ENCODE measurements around the gene KCNJ5. TPM values are rescaled to one million over a fixed set of nuclear protein-coding genes. Genes with fewer than 3 reads are reported as not detected.

Gene KCNJ5
- total RNA-seq, 1 donor from 2014 or later: not detected

DNA sequence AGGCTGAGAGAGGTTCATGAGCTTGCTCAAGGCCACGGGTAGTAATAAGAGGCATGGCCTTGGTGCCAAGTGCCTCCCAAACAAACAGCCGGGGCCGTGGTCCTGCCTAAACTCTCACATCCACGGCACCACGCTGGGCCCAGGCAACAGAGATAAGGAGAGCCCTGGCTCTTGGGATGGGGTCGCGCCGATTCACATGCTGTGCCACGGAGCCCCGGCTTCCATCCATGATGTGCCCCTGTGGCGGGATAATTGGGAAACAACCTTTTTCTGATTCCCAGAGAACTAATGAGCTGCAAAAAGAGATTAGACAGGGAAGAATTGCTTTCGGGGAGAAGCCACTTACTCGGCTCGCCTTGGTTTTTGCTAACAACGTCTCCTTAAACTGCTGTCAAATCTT is 29.5 kb downstream of the KCNJ5 start:
- H3K27me3 Mint-ChIP-seq (ENCODE audit: insufficient read depth, low read depth): peaks cover 39% of the 10 kb centered on the region
- H3K79me2 ChIP-seq (ENCODE audit: low read depth): no peaks in the 10 kb centered on the region
- H2AFZ ChIP-seq (replicated peaks): no peak overlapping the region
- H3K4me3 ChIP-seq: no peak overlapping the region
- H3F3A ChIP-seq (ENCODE audit: low read depth): no peaks in the 10 kb centered on the region
- H4K20me1 ChIP-seq (ENCODE audit: low read depth): no peaks in the 10 kb centered on the region
- TF ChIP-seq CTCF (IDR thresholded peaks at IDR 0.05): no peak
- TF ChIP-seq EZH2 (IDR thresholded peaks at IDR 0.05): no peak
- no peak for TF ChIP-seq EZH2phosphoT487 (IDR thresholded peaks at IDR 0.05)
- peaks cover 7% of the 10 kb centered on the region for H3K9me3 Mint-ChIP-seq
- peaks cover 4% of the 10 kb centered on the region for H3K4me1 ChIP-seq
- peaks cover 10% of the 10 kb centered on the region for H3K27me3 ChIP-seq
- H3K9me3 ChIP-seq (ENCODE audit: low read depth): no peaks in the 10 kb centered on the region
- H3K27ac ChIP-seq: no peak overlapping the region
- H3K4me3 Mint-ChIP-seq: no peak overlapping the region
- peaks cover 38% of the 10 kb centered on the region for H3K4me1 Mint-ChIP-seq
- H3K9ac ChIP-seq: no peak overlapping the region
- no peak overlapping the region for H3K4me2 ChIP-seq
- no peaks in the 10 kb centered on the region for H3K36me3 ChIP-seq
- no peaks in the 10 kb centered on the region for H3K36me3 Mint-ChIP-seq
- H3K27ac Mint-ChIP-seq: no peak overlapping the region
- no peak for DNase-seq (ENCODE audit: low spot score)

DNA sequence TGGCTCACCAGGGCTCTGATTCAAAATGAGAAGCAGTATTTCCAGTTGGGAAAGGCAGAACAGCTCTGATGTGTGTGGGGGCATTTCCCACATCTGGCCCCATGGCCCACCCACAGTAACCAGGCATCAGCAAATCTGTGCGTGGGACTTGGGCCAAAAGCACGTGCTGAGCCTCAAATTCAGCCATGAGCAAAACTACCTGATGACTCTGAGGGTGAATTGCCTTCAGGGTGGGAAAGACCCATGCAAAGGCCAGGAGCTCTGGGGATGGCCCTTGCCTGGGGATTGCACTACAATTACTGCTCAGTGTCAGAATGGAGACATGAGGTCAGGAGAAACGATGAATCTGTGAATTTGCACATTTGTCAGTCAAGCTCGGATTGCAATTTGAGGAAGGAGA is 30.6 kb downstream of the KCNJ5 start:
- no peak overlapping the region for H3K27ac Mint-ChIP-seq
- Histone ChIP-seq H3K4me2 (no peak overlapping the region), H3K27me3 (peaks cover 21% of the 10 kb centered on the region), H3K4me1 (peaks cover 15% of the 10 kb centered on the region), H3K4me3 (no peak overlapping the region), H3K27ac (no peak overlapping the region), H3K9me3 (ENCODE audit: low read depth) (no peaks in the 10 kb centered on the region), H3K36me3 (no peaks in the 10 kb centered on the region), H3K79me2 (ENCODE audit: low read depth) (no peaks in the 10 kb centered on the region), H3F3A (ENCODE audit: low read depth) (no peaks in the 10 kb centered on the region), H3K9ac (no peak overlapping the region), H2AFZ (replicated peaks) (no peak overlapping the region), H4K20me1 (ENCODE audit: low read depth) (no peaks in the 10 kb centered on the region)
- H3K4me3 Mint-ChIP-seq: no peak overlapping the region
- H3K36me3 Mint-ChIP-seq: no peaks in the 10 kb centered on the region
- H3K27me3 Mint-ChIP-seq (ENCODE audit: insufficient read depth, low read depth): peaks cover 37% of the 10 kb centered on the region
- TF ChIP-seq EZH2 (IDR thresholded peaks at IDR 0.05) (no peak), EZH2phosphoT487 (IDR thresholded peaks at IDR 0.05) (no peak), CTCF (IDR thresholded peaks at IDR 0.05) (no peak)
- no peak for DNase-seq (ENCODE audit: low spot score)
- H3K4me1 Mint-ChIP-seq: peaks cover 45% of the 10 kb centered on the region
- H3K9me3 Mint-ChIP-seq: peaks cover 2% of the 10 kb centered on the region

DNA sequence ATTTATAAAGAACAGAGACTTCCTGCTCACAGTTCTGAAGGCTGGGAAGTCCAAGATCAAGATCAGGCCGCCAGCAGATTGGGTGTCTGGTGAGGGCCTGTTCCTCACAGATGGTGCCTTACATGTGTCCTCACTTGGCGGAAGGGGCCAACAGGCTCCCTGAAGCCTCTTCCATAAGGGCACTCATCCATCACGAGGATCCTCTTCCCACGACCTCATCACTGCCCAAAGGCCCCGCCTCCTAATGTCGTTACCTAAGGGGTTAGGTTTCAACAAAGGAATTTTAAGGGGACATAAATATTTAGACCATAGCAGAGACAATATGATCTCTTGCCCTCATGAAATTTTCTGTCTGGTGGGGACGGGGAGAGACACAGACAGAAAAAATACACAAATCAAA is 32.9 kb downstream of the KCNJ5 start:
- Mint-ChIP-seq H3K4me3 (no peak overlapping the region), H3K27me3 (ENCODE audit: insufficient read depth, low read depth) (peaks cover 37% of the 10 kb centered on the region), H3K4me1 (peaks cover 53% of the 10 kb centered on the region), H3K36me3 (no peaks in the 10 kb centered on the region), H3K9me3 (peaks cover 2% of the 10 kb centered on the region), H3K27ac (no peak overlapping the region)
- TF ChIP-seq EZH2 (IDR thresholded peaks at IDR 0.05) (no peak), EZH2phosphoT487 (IDR thresholded peaks at IDR 0.05) (no peak), CTCF (IDR thresholded peaks at IDR 0.05) (no peak)
- Histone ChIP-seq H3K9ac (no peak overlapping the region), H3K4me2 (no peak overlapping the region), H3K79me2 (ENCODE audit: low read depth) (no peaks in the 10 kb centered on the region), H3K27ac (no peak overlapping the region), H3K9me3 (ENCODE audit: low read depth) (no peaks in the 10 kb centered on the region), H3K4me3 (no peak overlapping the region), H4K20me1 (ENCODE audit: low read depth) (no peaks in the 10 kb centered on the region), H2AFZ (replicated peaks) (no peak overlapping the region), H3K4me1 (peaks cover 24% of the 10 kb centered on the region), H3K36me3 (no peaks in the 10 kb centered on the region), H3K27me3 (peaks cover 33% of the 10 kb centered on the region), H3F3A (ENCODE audit: low read depth) (no peaks in the 10 kb centered on the region)
- DNase-seq (ENCODE audit: low spot score): no peak
